AG04450 (cell line): Measurements from ENCODE around the gene RBM15B. TPM values are rescaled to one million over a fixed set of nuclear protein-coding genes. Genes with fewer than 3 reads are reported as not detected.

Experiments used
- CTCF ChIA-PET: fragments of 300-600, 350-600 bp; formaldehyde crosslinking; extraction: SDS; loops from one replicate; lab custom pipeline; 2022; ENCODE audit warnings: antibody characterized with exemption, inconsistent platforms; lab: Charles Lee
- POLR2A ChIA-PET: fragments of 350-600 bp; formaldehyde crosslinking; extraction: SDS; loops from one replicate; lab custom pipeline; 2021; ENCODE audit warnings: antibody characterized with exemption, inconsistent platforms; lab: Yijun Ruan, JAX
- DNase-seq: peaks from one replicate; pipeline ENCODE4 v3.0.0-alpha.2; 2011; ENCODE audit warnings: low read depth, low spot score
- H3K27ac ChIP-seq: one replicate; pipeline ENCODE4 v1.5.1; 2012; ENCODE audit warnings: low read depth, low read length, control low read depth
- H3K27me3 ChIP-seq: one replicate; pipeline ENCODE4 v1.6.0; 2012; ENCODE audit warnings: low read length; ENCODE audit not compliant: control insufficient read depth, insufficient read depth
- H3K4me3 ChIP-seq: 2 replicates; pipeline ENCODE4 v1.5.1; 2011; ENCODE audit warnings: mild to moderate bottlenecking, low read depth, low read length, control low read depth
- H3K9me3 ChIP-seq: 2 replicates; pipeline ENCODE4 v1.5.1; 2012; ENCODE audit warnings: low read length; ENCODE audit not compliant: control insufficient read depth, insufficient read depth
- CTCF ChIP-seq: IDR thresholded peaks from 2 replicates; pipeline ENCODE4 v1.5.1; 2011; ENCODE audit warnings: low read depth, low read length, control low read depth, inconsistent platforms
- polyA plus RNA-seq: library from polyadenylated mRNA; depleted of rRNA; stranded (reverse); fragments of >200 nt; gene quantifications from 2 replicates; pipeline ENCODE4 v1.2.3, GENCODE V29; 2011

Gene RBM15B
- polyA plus RNA-seq, 1 experiment = 12.5 TPM

GRCh38 chr3:51398595-51399310, 7.7 kb downstream of the RBM15B start:
- H3K4me3 ChIP-seq = no peak overlapping the region
- H3K27me3 ChIP-seq = no peaks in the 10 kb centered on the region
- POLR2A ChIA-PET = no interaction called here
- TF ChIP-seq CTCF = no peak
- CTCF ChIA-PET = interaction anchor here (8.2 kb wide), 1 partner anchor 9 kb away, joined by 37 read pairs; the partner anchor contains the start of gene RBM15B
- no peak for DNase-seq
- peaks cover under 1% of the 10 kb centered on the region; the same call in 1 of the 2 replicates for H3K9me3 ChIP-seq
- H3K27ac ChIP-seq = no peak overlapping the region

- no peak for TF ChIP-seq CTCF
- Histone ChIP-seq H3K9me3 (no peaks in the 10 kb centered on the region), H3K27me3 (no peaks in the 10 kb centered on the region), H3K27ac (no peak overlapping the region), H3K4me3 (no peak overlapping the region)
- CTCF ChIA-PET = interaction anchor here (8.2 kb wide), 1 partner anchor 11 kb away, joined by 37 read pairs; the partner anchor contains the start of gene RBM15B
- DNase-seq = no peak
- POLR2A ChIA-PET = no interaction called here
Observed at GRCh38 chr3:51400166-51400565, 9.1 kb downstream of the RBM15B start.

GRCh38 chr3:51401735-51402134, 10.7 kb downstream of the RBM15B start:
- TF ChIP-seq CTCF = no peak
- H3K27ac ChIP-seq = no peak overlapping the region
- DNase-seq = no peak
- H3K4me3 ChIP-seq = no peak overlapping the region
- no peaks in the 10 kb centered on the region for H3K9me3 ChIP-seq
- POLR2A ChIA-PET = no interaction called here
- CTCF ChIA-PET = interaction anchor here (8.2 kb wide), 1 partner anchor 12 kb away, joined by 37 read pairs; the partner anchor contains the start of gene RBM15B
- no peaks in the 10 kb centered on the region for H3K27me3 ChIP-seq

- Histone ChIP-seq H3K4me3 (no peak overlapping the region), H3K9me3 (no peaks in the 10 kb centered on the region), H3K27me3 (no peaks in the 10 kb centered on the region), H3K27ac (no peak overlapping the region)
- POLR2A ChIA-PET = no interaction called here
- DNase-seq = no peak
- CTCF ChIA-PET = interaction anchor here (8.2 kb wide), 1 partner anchor 14 kb away, joined by 37 read pairs; the partner anchor contains the start of gene RBM15B
- no peak for TF ChIP-seq CTCF
Observed at GRCh38 chr3:51403675-51404074, 12.6 kb downstream of the RBM15B start.

- no peak for TF ChIP-seq CTCF
- no peak for DNase-seq
- Histone ChIP-seq H3K9me3 (no peaks in the 10 kb centered on the region), H3K27me3 (no peaks in the 10 kb centered on the region), H3K27ac (no peak overlapping the region), H3K4me3 (no peak overlapping the region)
- POLR2A ChIA-PET = interaction anchor here (1.2 kb wide), 1 partner anchor 14 kb away, joined by 3 read pairs; no protein-coding TSS in a partner anchor
- CTCF ChIA-PET = interaction anchor here (0.6 to 2.0 kb wide), 2 partner anchors 19 to 92 kb away, joined by 3 to 6 read pairs; no protein-coding TSS in a partner anchor
Observed at GRCh38 chr3:51408021-51408420, 16.9 kb downstream of the RBM15B start.
